HepG2 (cell line): ENCODE results near the gene NKPD1. TPM values are rescaled to one million over a fixed set of nuclear protein-coding genes. Genes with fewer than 3 reads are reported as not detected.

Source experiments
- CENPT ChIP-seq: sonication (generic); formaldehyde crosslinking; IDR thresholded peaks from 2 replicates; pipeline ENCODE4 v1.8.0; 2022; ENCODE audit warnings: low read depth, mild to moderate bottlenecking, moderate library complexity, missing genetic modification reagents
- CHCHD3 ChIP-seq: sonication (generic); formaldehyde crosslinking; IDR thresholded peaks from 2 replicates; pipeline ENCODE4 v1.8.0; 2022; ENCODE audit warnings: mild to moderate bottlenecking, missing genetic modification reagents, moderate library complexity
- CREM ChIP-seq, 2 experiments: sonication (generic) in 1 of 2; formaldehyde crosslinking in 1 of 2; IDR thresholded peaks; 2 replicates each; pipeline versions ENCODE4 v1.4.0 to v1.6.1; 2016 to 2020; ENCODE audit warnings: antibody characterized with exemption in 1 of 2, mild to moderate bottlenecking in 1 of 2, missing genetic modification reagents in 1 of 2
- FOXO4 ChIP-seq: sonication (generic); formaldehyde crosslinking; conservative IDR thresholded peaks from 2 replicates; pipeline ENCODE4 v1.8.1; 2023; ENCODE audit warnings: missing genetic modification reagents
- HDAC6 ChIP-seq: fragments of 200-600 bp; sonication (generic); IDR thresholded peaks from 2 replicates; pipeline ENCODE4 v1.7.0; 2017; ENCODE audit warnings: mild to moderate bottlenecking, antibody characterized with exemption, low read length, low read depth
- HMGXB4 ChIP-seq, 2 experiments: sonication (generic) in 1 of 2; formaldehyde crosslinking in 1 of 2; IDR thresholded peaks; 2 replicates each; pipeline versions ENCODE4 v1.4.0 to v1.6.1; 2018 to 2020; ENCODE audit warnings: missing genetic modification reagents in 2 of 2, borderline replicate concordance in 1 of 2, low read depth in 1 of 2, mild to moderate bottlenecking in 1 of 2, missing biosample characterization in 1 of 2
- IKZF1 ChIP-seq: fragments of 450-650 bp; IDR thresholded peaks from 2 replicates; pipeline ENCODE4 v1.7.1; 2016
- MAFG ChIP-seq: sonication (generic); formaldehyde crosslinking; IDR thresholded peaks from 2 replicates; pipeline ENCODE4 v1.5.1; 2020; ENCODE audit warnings: mild to moderate bottlenecking, missing genetic modification reagents
- MTA3 ChIP-seq: sonication (generic); formaldehyde crosslinking; IDR thresholded peaks from 2 replicates; pipeline ENCODE4 v1.4.0; 2020; ENCODE audit warnings: missing genetic modification reagents
- NFYC ChIP-seq: IDR thresholded peaks from 2 replicates; pipeline ENCODE4 v1.6.1; 2016; ENCODE audit warnings: missing genetic modification reagents, missing compliant biosample characterization
- PAWR ChIP-seq: sonication (generic); formaldehyde crosslinking; IDR thresholded peaks from 2 replicates; pipeline ENCODE4 v1.4.0; 2020; ENCODE audit warnings: missing genetic modification reagents, mild to moderate bottlenecking, borderline replicate concordance
- PRMT3 ChIP-seq: sonication (generic); formaldehyde crosslinking; IDR thresholded peaks from 2 replicates; pipeline ENCODE4 v1.8.1; 2022; ENCODE audit warnings: low read depth, mild to moderate bottlenecking, moderate library complexity, missing genetic modification reagents, borderline replicate concordance
- RAD51 ChIP-seq: fragments of 450-650 bp; IDR thresholded peaks from 2 replicates; pipeline ENCODE4 v1.6.1; 2016; ENCODE audit warnings: borderline replicate concordance
- SAP130 ChIP-seq: IDR thresholded peaks from 2 replicates; pipeline ENCODE4 v1.6.1; 2016; ENCODE audit warnings: low read depth
- SIN3B ChIP-seq: fragments of 150-350 bp; IDR thresholded peaks from 2 replicates; pipeline ENCODE4 v1.6.1; 2014; ENCODE audit warnings: low read length
- TP53 ChIP-seq: sonication (generic); formaldehyde crosslinking; conservative IDR thresholded peaks from 2 replicates; pipeline ENCODE4 v1.4.0; 2020; ENCODE audit warnings: missing genetic modification reagents
- ZFP1 ChIP-seq: IDR thresholded peaks from 2 replicates; pipeline ENCODE4 v1.6.1; 2016
- ZNF652 ChIP-seq: IDR thresholded peaks from 2 replicates; pipeline ENCODE4 v1.6.1; 2016; ENCODE audit warnings: low read depth, borderline replicate concordance
- ZNF660 ChIP-seq: sonication (generic); formaldehyde crosslinking; IDR thresholded peaks from 2 replicates; pipeline ENCODE4 v1.5.1; 2020; ENCODE audit warnings: mild to moderate bottlenecking, low read depth, missing genetic modification reagents, borderline replicate concordance
- ZSCAN29 ChIP-seq: sonication (generic); formaldehyde crosslinking; conservative IDR thresholded peaks from 2 replicates; pipeline ENCODE4 v1.4.0; 2020; ENCODE audit warnings: mild to moderate bottlenecking, missing genetic modification reagents
- ZSCAN30 ChIP-seq: sonication (generic); formaldehyde crosslinking; IDR thresholded peaks from 2 replicates; pipeline ENCODE4 v1.5.0; 2020; ENCODE audit warnings: mild to moderate bottlenecking, missing genetic modification reagents
- polyA plus RNA-seq, 8 experiments: library from polyadenylated mRNA; depleted of rRNA in 3 of 8; stranded (reverse) in 7 of 8; unstranded in 1 of 8; fragments of >200 nt; fragmentation: Illumina TruSeq in 4 of 8; extraction: Trizol in 4 of 8; gene quantifications; 2 replicates each; pipeline versions ENCODE4 v1.2.1 to v1.2.3, GENCODE V29; 2011 to 2016; ENCODE audit warnings: low read depth in 4 of 8, missing spikeins in 1 of 8, mixed read lengths in 1 of 8; ENCODE audit not compliant: insufficient read depth in 1 of 8
- total RNA-seq, 5 experiments: library from RNA; depleted of rRNA; stranded (reverse); fragments of >200 nt; fragmentation: Illumina TruSeq; extraction: Trizol; gene quantifications; 2 replicates each; pipeline ENCODE4 v1.2.3, GENCODE V29; 2016; ENCODE audit warnings: low read depth in 1 of 5
- TF ChIP-seq, protein P1 (sequence below): sonication (generic); formaldehyde crosslinking; IDR thresholded peaks from 2 replicates; pipeline ENCODE4 v1.8.1; 2022; ENCODE audit warnings: low read depth, mild to moderate bottlenecking, missing genetic modification reagents
- TF ChIP-seq, protein P2 (sequence below): sonication (generic); formaldehyde crosslinking; IDR thresholded peaks from 2 replicates; pipeline ENCODE4 v1.5.1; 2020; ENCODE audit warnings: missing genetic modification reagents, mild to moderate bottlenecking, borderline replicate concordance

The NKPD1 gene
- total and polyA plus RNA-seq, 2 of the 13 experiments (the other 11 are each of a cell fraction or from before 2014, with no cell fraction given), result 0.03 TPM; not detected in 1

- TF ChIP-seq HMGXB4 (CRISPR knock-in tag; IDR thresholded peaks at IDR 0.05; ENCODE audit: borderline replicate concordance in 1 of 2, low read depth in 1 of 2) (peak in 1 of 2 experiments; percentile 38; a peak in 1 of 4 replicates), SAP130 (CRISPR knock-in tag) (peak; percentile 94), CHCHD3 (CRISPR knock-in tag) (no peak), IKZF1 (no peak), ZNF660 (CRISPR knock-in tag) (no peak), CREM (IDR thresholded peaks at IDR 0.05) (peak; percentile 96), CREM (CRISPR knock-in tag; IDR thresholded peaks at IDR 0.05) (no peak), TP53 (no peak), PRMT3 (CRISPR knock-in tag) (no peak), CENPT (CRISPR knock-in tag) (no peak), RAD51 (peak; percentile 95), ZSCAN30 (no peak), MAFG (CRISPR knock-in tag) (no peak), ZNF652 (CRISPR knock-in tag) (no peak), FOXO4 (CRISPR knock-in tag) (no peak), HDAC6 (no peak), ZFP1 (no peak), PAWR (CRISPR knock-in tag) (no peak), NFYC (CRISPR knock-in tag) (peak; percentile 91), ZSCAN29 (CRISPR knock-in tag) (no peak), MTA3 (CRISPR knock-in tag) (no peak), SIN3B (peak; percentile 81)
- TF ChIP-seq, protein P1, sequence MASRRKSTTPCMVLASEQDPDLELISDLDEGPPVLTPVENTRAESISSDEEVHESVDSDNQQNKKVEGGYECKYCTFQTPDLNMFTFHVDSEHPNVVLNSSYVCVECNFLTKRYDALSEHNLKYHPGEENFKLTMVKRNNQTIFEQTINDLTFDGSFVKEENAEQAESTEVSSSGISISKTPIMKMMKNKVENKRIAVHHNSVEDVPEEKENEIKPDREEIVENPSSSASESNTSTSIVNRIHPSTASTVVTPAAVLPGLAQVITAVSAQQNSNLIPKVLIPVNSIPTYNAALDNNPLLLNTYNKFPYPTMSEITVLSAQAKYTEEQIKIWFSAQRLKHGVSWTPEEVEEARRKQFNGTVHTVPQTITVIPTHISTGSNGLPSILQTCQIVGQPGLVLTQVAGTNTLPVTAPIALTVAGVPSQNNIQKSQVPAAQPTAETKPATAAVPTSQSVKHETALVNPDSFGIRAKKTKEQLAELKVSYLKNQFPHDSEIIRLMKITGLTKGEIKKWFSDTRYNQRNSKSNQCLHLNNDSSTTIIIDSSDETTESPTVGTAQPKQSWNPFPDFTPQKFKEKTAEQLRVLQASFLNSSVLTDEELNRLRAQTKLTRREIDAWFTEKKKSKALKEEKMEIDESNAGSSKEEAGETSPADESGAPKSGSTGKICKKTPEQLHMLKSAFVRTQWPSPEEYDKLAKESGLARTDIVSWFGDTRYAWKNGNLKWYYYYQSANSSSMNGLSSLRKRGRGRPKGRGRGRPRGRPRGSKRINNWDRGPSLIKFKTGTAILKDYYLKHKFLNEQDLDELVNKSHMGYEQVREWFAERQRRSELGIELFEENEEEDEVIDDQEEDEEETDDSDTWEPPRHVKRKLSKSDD (CRISPR knock-in tag), result no peak
- TF ChIP-seq, protein P2, sequence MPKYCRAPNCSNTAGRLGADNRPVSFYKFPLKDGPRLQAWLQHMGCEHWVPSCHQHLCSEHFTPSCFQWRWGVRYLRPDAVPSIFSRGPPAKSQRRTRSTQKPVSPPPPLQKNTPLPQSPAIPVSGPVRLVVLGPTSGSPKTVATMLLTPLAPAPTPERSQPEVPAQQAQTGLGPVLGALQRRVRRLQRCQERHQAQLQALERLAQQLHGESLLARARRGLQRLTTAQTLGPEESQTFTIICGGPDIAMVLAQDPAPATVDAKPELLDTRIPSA (CRISPR knock-in tag), result no peak
These were observed 17.7 kb upstream of the NKPD1 start, which contains the start of gene BLOC1S3 (continued) for GRCh38 chr19:45178262-45179071.
